MM.1S (cell line): ENCODE results near the gene POU3F3.

Source experiments
- DNase-seq: peaks from one replicate; pipeline ENCODE4 v3.0.0-alpha.2; 2015
- H2AFZ ChIP-seq: fragments of 300-600 bp; sonication (generic); 2 replicates; pipeline ENCODE4 v1.6.0; 2016; ENCODE audit warnings: antibody characterized with exemption, low read length
- H3F3A ChIP-seq: fragments of 300-600 bp; sonication (generic); 2 replicates; pipeline ENCODE4 v1.6.1; 2016; ENCODE audit warnings: mild to moderate bottlenecking, antibody characterized with exemption, low read length, moderate library complexity, mixed read lengths; ENCODE audit not compliant: insufficient read depth
- H3K27ac ChIP-seq: fragments of 300-600 bp; sonication (generic); 2 replicates; pipeline ENCODE4 v1.5.1; 2016; ENCODE audit warnings: mild to moderate bottlenecking, low read length
- H3K27me3 ChIP-seq: fragments of 300-600 bp; sonication (generic); replicated peaks from 2 replicates; pipeline ENCODE4 v1.6.0; 2016; ENCODE audit warnings: low read length; ENCODE audit not compliant: insufficient read depth
- H3K36me3 ChIP-seq: fragments of 300-600 bp; sonication (generic); replicated peaks from 2 replicates; pipeline ENCODE4 v1.6.1; 2016; ENCODE audit warnings: mild to moderate bottlenecking, low read length, mixed read lengths; ENCODE audit not compliant: insufficient read depth
- H3K4me1 ChIP-seq: fragments of 300-600 bp; sonication (generic); 2 replicates; pipeline ENCODE4 v1.6.1; 2016; ENCODE audit warnings: low read length, mixed read lengths
- H3K4me2 ChIP-seq: fragments of 300-600 bp; sonication (generic); 2 replicates; pipeline ENCODE4 v1.6.0; 2016; ENCODE audit warnings: low read depth, low read length
- H3K4me3 ChIP-seq: fragments of 300-600 bp; sonication (generic); 2 replicates; pipeline ENCODE4 v1.5.1; 2016; ENCODE audit warnings: low read length, mixed read lengths
- H3K79me2 ChIP-seq: fragments of 300-600 bp; sonication (generic); 2 replicates; pipeline ENCODE4 v1.6.1; 2016; ENCODE audit warnings: mixed run types, low read length, mixed read lengths
- H3K9ac ChIP-seq: fragments of 300-600 bp; sonication (generic); 2 replicates; pipeline ENCODE4 v1.6.1; 2016; ENCODE audit warnings: low read length, mixed read lengths
- H3K9me2 ChIP-seq: fragments of 300-600 bp; sonication (generic); replicated peaks from 2 replicates; pipeline ENCODE4 v1.6.1; 2016; ENCODE audit warnings: mild to moderate bottlenecking, low read length, mixed read lengths; ENCODE audit not compliant: insufficient read depth
- H3K9me3 ChIP-seq: fragments of 300-600 bp; sonication (generic); replicated peaks from 2 replicates; pipeline ENCODE4 v1.6.1; 2016; ENCODE audit warnings: mild to moderate bottlenecking, low read length, mixed read lengths; ENCODE audit not compliant: insufficient read depth
- H4K20me1 ChIP-seq: fragments of 300-600 bp; sonication (generic); 2 replicates; pipeline ENCODE4 v1.6.1; 2016; ENCODE audit warnings: mild to moderate bottlenecking, low read length, moderate library complexity, mixed read lengths; ENCODE audit not compliant: insufficient read depth
- CTCF ChIP-seq: fragments of 300-600 bp; sonication (generic); IDR thresholded peaks from 2 replicates; pipeline ENCODE4 v1.5.1; 2016; ENCODE audit warnings: antibody characterized with exemption, low read length, mixed read lengths
- EZH2 ChIP-seq: fragments of 300-600 bp; sonication (generic); optimal IDR thresholded peaks from 2 replicates; pipeline ENCODE3; 2017; ENCODE audit warnings: low read depth, mild to moderate bottlenecking, antibody characterized with exemption, low read length, mixed read lengths
- EZH2phosphoT487 ChIP-seq: fragments of 300-600 bp; sonication (generic); IDR thresholded peaks from 2 replicates; pipeline ENCODE4 v1.6.1; 2018; ENCODE audit warnings: antibody characterized with exemption, low read length

Gene POU3F3

GRCh38 chr2:104870100-104870975 lies 16.4 kb downstream of the POU3F3 start:
- H4K20me1 ChIP-seq, result no peaks in the 10 kb centered on the region

DNA sequence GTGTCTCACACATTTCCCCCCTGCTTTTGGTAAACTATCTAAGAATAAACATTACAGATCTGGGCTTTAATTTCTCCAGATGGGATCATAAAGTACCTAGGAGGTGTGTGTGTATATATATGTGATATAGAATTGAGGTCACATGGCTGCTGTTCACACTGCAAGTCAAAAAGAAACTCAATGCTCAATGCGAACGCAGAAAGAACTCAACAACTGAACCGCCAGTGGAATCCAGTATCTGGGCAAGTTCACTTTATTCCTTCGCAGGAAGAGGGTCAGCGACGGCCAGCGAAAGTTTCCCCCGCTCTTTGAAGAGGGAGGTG lies 17.7 kb downstream of the POU3F3 start:
- no peaks in the 10 kb centered on the region for H3K36me3 ChIP-seq
- H2AFZ ChIP-seq, result no peak overlapping the region
- peaks cover 15% of the 10 kb centered on the region for H3K27me3 ChIP-seq
- H3K27ac ChIP-seq, result no peak overlapping the region
- no peaks in the 10 kb centered on the region for H3F3A ChIP-seq
- H3K4me2 ChIP-seq, result no peak overlapping the region
- TF ChIP-seq EZH2phosphoT487 (no peak), EZH2 (no peak), CTCF (no peak)
- H3K4me1 ChIP-seq, result no peaks in the 10 kb centered on the region
- H3K4me3 ChIP-seq, result no peak overlapping the region
- H3K79me2 ChIP-seq, result no peaks in the 10 kb centered on the region
- DNase-seq, result no peak
- H3K9me3 ChIP-seq, result no peaks in the 10 kb centered on the region
- H3K9me2 ChIP-seq, result no peaks in the 10 kb centered on the region
- no peak overlapping the region for H3K9ac ChIP-seq
- no peaks in the 10 kb centered on the region for H4K20me1 ChIP-seq

More at GRCh38 chr2:104870100-104870975, 16.4 kb downstream of the POU3F3 start:
- H3K4me1 ChIP-seq, result no peaks in the 10 kb centered on the region
- no peaks in the 10 kb centered on the region for H3F3A ChIP-seq
- H3K79me2 ChIP-seq, result no peaks in the 10 kb centered on the region
- TF ChIP-seq EZH2 (no peak), EZH2phosphoT487 (no peak), CTCF (no peak)
- H3K27me3 ChIP-seq, result peaks cover 15% of the 10 kb centered on the region
- no peak overlapping the region for H2AFZ ChIP-seq
- H3K9ac ChIP-seq, result no peak overlapping the region
- H3K9me2 ChIP-seq, result no peaks in the 10 kb centered on the region
- DNase-seq, result no peak
- no peaks in the 10 kb centered on the region for H3K36me3 ChIP-seq
- H3K4me2 ChIP-seq, result no peak overlapping the region
- H3K4me3 ChIP-seq, result no peak overlapping the region
- no peak overlapping the region for H3K27ac ChIP-seq
- no peaks in the 10 kb centered on the region for H3K9me3 ChIP-seq

GRCh38 chr2:104871972-104872865 lies 18.3 kb downstream of the POU3F3 start:
- peak overlapping the region; percentile 92 for H2AFZ ChIP-seq
- no peaks in the 10 kb centered on the region for H3K9me2 ChIP-seq
- H3K4me3 ChIP-seq, result peak overlapping the region; percentile 71
- H3K27me3 ChIP-seq, result peaks cover 15% of the 10 kb centered on the region
- no peaks in the 10 kb centered on the region for H3F3A ChIP-seq
- no peak overlapping the region for H3K27ac ChIP-seq
- H3K4me2 ChIP-seq, result peak overlapping the region; percentile 81
- no peak for DNase-seq
- H4K20me1 ChIP-seq, result no peaks in the 10 kb centered on the region
- H3K9me3 ChIP-seq, result no peaks in the 10 kb centered on the region
- H3K79me2 ChIP-seq, result no peaks in the 10 kb centered on the region
- no peaks in the 10 kb centered on the region for H3K36me3 ChIP-seq
- no peaks in the 10 kb centered on the region for H3K4me1 ChIP-seq
- TF ChIP-seq CTCF (no peak), EZH2phosphoT487 (no peak), EZH2 (no peak)
- H3K9ac ChIP-seq, result no peak overlapping the region
